ENCODE data around the gene CXCL6.

CXCL6 gene

DNA sequence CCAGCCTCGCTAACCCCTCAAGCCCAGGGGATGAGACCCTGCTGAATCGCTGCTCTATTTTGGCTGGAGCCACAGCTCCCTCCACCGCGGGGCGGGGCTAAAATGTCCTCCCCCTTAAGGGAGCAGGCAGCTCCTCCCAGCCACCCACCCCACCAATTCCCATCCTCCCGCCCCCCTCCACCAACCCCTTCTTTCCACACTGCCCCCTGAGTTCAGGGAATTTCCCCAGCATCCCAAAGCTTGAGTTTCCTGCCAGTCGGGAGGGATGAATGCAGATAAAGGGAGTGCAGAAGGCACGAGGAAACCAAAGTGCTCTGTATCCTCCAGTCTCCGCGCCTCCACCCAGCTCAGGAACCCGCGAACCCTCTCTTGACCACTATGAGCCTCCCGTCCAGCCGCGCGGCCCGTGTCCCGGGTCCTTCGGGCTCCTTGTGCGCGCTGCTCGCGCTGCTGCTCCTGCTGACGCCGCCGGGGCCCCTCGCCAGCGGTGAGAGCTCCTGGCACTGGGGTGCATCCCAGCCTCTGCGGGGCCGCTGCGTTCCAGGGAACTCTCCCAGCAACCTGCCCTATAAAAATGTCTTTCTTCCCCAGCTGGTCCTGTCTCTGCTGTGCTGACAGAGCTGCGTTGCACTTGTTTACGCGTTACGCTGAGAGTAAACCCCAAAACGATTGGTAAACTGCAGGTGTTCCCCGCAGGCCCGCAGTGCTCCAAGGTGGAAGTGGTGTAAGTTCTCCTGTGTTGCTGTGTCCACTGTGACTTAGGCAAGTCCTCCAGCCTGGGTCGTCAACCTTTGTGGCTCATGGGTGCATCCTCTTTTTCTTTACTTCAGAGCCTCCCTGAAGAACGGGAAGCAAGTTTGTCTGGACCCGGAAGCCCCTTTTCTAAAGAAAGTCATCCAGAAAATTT is at the start of gene CXCL6:
Gene CXCL6, plus strand, starts transcription at position 306 of the 907 bp plus-strand sequence. Its CDS starts 73 bp downstream, at position 379.
- TF ChIP-seq, protein P1, sequence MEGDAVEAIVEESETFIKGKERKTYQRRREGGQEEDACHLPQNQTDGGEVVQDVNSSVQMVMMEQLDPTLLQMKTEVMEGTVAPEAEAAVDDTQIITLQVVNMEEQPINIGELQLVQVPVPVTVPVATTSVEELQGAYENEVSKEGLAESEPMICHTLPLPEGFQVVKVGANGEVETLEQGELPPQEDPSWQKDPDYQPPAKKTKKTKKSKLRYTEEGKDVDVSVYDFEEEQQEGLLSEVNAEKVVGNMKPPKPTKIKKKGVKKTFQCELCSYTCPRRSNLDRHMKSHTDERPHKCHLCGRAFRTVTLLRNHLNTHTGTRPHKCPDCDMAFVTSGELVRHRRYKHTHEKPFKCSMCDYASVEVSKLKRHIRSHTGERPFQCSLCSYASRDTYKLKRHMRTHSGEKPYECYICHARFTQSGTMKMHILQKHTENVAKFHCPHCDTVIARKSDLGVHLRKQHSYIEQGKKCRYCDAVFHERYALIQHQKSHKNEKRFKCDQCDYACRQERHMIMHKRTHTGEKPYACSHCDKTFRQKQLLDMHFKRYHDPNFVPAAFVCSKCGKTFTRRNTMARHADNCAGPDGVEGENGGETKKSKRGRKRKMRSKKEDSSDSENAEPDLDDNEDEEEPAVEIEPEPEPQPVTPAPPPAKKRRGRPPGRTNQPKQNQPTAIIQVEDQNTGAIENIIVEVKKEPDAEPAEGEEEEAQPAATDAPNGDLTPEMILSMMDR (IDR thresholded peaks at IDR 0.05) = no peak

DNA sequence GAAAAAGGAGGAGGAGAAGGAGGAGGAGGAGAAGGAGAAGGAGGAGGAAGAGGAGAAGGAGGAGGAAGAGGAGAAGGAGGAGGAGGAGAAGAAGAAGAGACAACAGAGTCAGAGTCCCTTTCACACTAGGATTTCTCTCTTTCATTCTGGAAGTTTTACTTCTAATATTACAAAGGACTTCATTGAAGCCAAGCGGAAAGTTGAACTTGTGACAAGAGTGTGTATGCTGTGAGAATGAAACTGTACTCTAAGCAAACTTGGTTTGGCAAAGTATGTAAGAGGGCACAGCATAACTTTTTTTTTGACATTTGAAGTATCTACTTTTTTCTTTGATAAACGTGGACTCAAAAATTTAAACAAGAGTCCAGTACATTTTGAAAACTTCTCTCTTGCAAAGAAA is 48.1 kb upstream of the CXCL6 start:
- TF ChIP-seq, protein P1 (IDR thresholded peaks at IDR 0.05) = no peak

DNA sequence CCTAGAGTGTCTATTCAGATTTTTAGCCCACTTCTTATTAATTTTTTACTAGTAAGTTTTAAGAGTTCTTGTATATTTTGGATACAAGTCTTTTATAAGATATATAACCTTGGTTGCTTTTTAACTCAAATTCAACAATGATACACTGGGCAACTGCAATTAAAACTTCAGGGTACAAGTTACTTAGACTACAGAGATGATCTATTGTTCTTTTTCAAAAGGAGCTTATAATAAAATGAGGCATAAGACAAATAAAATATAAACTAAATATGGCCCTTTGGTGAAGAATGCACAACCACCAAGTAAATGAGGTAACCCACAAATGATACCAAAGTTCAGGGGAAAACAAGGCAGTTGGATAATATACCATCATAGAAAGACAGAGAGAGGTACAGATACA is 37.6 kb upstream of the CXCL6 start:
- TF ChIP-seq, protein P1 (IDR thresholded peaks at IDR 0.05) = no peak

DNA sequence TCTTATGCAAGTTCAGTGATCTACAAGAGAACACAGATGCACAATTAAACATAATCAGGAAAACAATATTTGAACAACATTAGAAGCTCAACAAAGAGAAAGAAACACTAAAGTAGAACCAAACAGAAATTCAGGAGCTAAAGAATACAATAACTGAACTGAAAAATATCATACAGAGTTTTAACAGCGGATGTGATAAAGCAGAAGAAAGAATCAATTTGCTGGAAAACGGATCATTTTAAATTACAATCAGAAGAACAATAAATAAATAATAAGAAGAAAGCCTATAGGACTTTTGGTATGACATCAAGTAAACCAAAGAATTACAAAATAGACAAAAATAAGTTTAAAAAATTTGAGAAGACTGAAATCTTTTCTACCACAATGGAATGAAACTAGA is 36.3 kb upstream of the CXCL6 start:
- TF ChIP-seq, protein P1 (IDR thresholded peaks at IDR 0.05) = no peak

DNA sequence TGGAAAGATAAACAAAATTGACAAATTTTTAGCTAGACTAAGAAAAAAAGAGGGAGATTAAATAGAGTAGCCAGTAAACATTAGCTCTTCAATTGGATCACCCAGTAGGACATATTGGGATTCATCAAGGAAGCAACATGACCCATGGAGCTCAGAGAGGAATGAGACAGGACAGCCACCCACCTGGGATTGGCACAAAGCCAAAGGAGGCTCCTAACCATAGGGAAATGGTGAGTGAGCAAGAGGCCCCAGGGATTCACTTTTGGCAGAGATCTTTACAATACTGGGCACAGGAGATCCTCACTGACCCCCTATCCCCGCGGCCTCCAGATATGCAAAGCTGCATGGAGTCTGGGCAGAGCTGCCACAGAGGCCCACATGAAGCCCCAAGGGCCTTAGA is 34.8 kb upstream of the CXCL6 start:
- TF ChIP-seq, protein P1 (IDR thresholded peaks at IDR 0.05) = no peak

DNA sequence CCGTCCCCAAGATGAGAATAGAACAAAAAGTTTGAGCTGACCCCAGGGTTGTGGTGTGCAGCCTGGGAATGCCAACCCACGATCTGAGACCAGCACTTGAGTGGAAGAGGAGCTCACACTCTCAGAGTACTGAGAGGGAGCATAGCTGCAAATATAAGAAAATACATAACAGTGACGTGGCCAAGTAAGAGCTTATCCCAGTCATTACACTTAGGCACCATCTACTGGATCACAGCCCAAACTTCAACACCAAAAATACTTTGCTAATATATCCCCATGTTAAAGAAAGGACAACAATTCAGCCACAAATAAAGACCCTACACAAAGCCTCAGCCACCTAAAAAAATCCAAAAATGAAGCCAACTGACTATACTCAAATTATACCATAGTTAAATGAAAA is 33.3 kb upstream of the CXCL6 start:
- TF ChIP-seq, protein P1 (IDR thresholded peaks at IDR 0.05) = no peak

DNA sequence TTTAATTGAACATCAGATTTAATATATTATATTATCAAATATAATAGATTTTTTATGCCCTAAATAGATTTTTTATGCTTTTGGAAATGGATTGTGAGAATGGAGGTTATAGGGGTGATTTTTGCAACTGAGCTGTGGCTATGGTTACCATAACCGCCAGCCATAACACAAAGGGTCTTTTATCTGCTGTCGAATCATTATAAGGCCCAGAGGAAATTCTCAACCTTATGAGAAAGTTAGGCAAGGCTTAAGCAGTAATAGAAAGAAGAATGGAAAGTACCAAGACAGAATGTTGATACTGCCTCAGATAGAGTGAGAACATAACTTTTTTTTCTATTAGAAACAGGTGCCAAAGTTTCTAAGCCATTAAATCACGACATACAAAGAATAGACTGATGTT is 26.3 kb upstream of the CXCL6 start:
- TF ChIP-seq, protein P1 (IDR thresholded peaks at IDR 0.05) = no peak

All from LNCAP (cell line).